LNCaP clone FGC (cell line): ENCODE data around the gene MALRD1.

Experiments
- DNase-seq: peaks from one replicate; pipeline ENCODE4 v3.0.0-alpha.2; 2011; ENCODE audit warnings: low read depth
- H3K4me3 ChIP-seq: 2 replicates; pipeline ENCODE4 v1.5.1; 2011; ENCODE audit warnings: mild to moderate bottlenecking, low read depth, low read length, control low read depth
- CTCF ChIP-seq: IDR thresholded peaks from 2 replicates; pipeline ENCODE4 v1.5.1; 2012; ENCODE audit warnings: mild to moderate bottlenecking; ENCODE audit not compliant: control insufficient read depth, insufficient read depth; ENCODE audit errors: extremely low read depth

MALRD1 gene

GRCh38 chr10:19200211-19200610, 151.6 kb downstream of the MALRD1 start:
- no peak overlapping the region for H3K4me3 ChIP-seq
- no peak for TF ChIP-seq CTCF

DNA sequence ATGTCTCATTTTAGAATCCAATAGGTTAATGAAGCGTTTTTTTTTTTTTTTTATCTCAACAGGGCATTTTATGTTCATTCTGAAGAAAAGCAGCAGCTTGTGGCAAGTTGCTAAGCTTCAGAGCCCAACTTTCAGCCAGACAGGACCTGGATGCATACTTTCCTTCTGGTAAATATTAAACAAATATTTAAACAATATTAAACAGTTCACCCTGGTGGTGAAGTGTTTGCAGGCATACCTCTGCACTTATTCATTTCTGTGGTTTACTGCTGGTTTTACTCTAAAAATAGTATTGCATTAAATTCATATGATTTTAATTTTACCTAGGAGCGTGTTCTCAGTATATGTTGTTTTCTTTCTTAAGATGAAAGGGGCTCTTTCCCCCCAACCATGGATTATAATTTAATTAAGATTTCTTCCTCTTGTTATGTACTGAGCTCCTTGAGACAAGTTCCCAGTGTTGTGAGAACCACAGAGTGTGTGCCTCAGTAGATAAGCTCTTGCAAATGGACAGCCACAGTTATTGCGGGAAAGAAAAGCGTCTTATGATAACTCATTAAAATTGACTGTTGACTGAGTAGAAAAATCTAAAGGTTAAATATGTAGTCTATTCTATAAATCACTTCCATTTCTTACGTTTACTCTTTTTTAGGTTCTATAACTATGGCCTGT, 155.8 kb downstream of the MALRD1 start:
- TF ChIP-seq CTCF: 0 out of 2 replicates have a peak, but pooled peaks have one; percentile 12
- no peak overlapping the region for H3K4me3 ChIP-seq
- DNase-seq: no peak

More at GRCh38 chr10:19200211-19200610, 151.6 kb downstream of the MALRD1 start:
- no peak for DNase-seq

- peak; percentile 39 for DNase-seq
- no peak overlapping the region for H3K4me3 ChIP-seq
- no peak for TF ChIP-seq CTCF
These were observed 160.7 kb downstream of the MALRD1 start for GRCh38 chr10:19209319-19209718.

GRCh38 chr10:19212590-19212989, 164.0 kb downstream of the MALRD1 start:
- TF ChIP-seq CTCF: no peak
- no peak for DNase-seq
- no peak overlapping the region for H3K4me3 ChIP-seq

- no peak for TF ChIP-seq CTCF
- no peak overlapping the region for H3K4me3 ChIP-seq
- DNase-seq: no peak
These were observed 172.6 kb downstream of the MALRD1 start for GRCh38 chr10:19221216-19221615.

DNA sequence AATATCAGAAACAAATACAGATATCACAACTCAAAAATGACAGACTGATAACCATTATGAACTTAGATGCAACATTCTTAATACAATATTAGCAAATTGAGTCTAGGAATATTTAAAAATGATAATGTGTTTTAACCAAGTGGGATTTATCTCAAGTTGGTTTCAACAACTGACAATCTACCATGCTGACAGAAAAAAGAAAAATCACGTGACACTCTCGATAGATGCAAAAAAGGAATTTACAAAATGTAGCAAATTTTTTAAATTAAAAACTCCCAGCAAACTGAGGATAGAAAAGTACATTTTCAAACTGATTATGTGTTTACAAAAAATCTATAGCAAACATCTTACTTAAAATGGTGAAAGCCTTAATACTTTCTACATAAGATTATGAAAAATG, 177.4 kb downstream of the MALRD1 start:
- no peak for TF ChIP-seq CTCF
- H3K4me3 ChIP-seq: no peak overlapping the region
- no peak for DNase-seq

DNA sequence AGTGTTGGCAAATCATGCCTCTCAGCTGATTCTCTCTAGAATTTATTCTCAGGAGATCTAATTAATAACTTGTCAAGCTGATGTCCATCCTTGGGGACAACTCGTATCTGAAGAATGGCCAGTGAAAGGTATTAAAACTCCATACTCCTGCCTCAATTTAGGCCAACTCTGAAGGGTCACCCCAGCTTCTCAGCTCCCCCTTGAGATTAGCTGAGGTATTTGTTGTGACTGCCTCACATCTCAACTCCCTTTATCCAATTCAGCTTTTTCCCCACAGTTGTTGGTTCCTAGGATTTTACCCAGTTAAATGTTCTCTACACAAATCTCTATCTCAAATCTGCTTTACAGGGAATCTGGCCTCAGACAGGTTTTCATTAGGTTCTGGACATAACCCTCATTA, 182.4 kb downstream of the MALRD1 start:
- DNase-seq: no peak
- H3K4me3 ChIP-seq: no peak overlapping the region
- no peak for TF ChIP-seq CTCF
